Cardiac fibroblast (primary cell): ENCODE measurements around the gene CAMK2D.

ENCODE experiments used
- DNase-seq, 2 donors: peaks; one replicate each; pipeline versions ENCODE4 v3.0.0 to v3.0.0-alpha.2; 2010; ENCODE audit warnings: low read depth in 2 of 2
- H3K4me3 ChIP-seq, 2 donors: replicated peaks in 1 of 2; 1 replicate in 1 of 2; 2 replicates in 1 of 2; pipeline ENCODE4 v1.5.1; 2011; ENCODE audit warnings: low read depth in 2 of 2, low read length in 2 of 2, mild to moderate bottlenecking in 2 of 2, moderate library complexity in 1 of 2
- TF ChIP-seq, protein P1 (sequence below): IDR thresholded peaks from one replicate; pipeline ENCODE4 v1.5.1; 2011; ENCODE audit warnings: low read depth, mild to moderate bottlenecking, low read length, inconsistent platforms

CAMK2D gene

GRCh38 chr4:113588895-113589668 is 172.5 kb downstream of the CAMK2D start:
- no peak for DNase-seq
- no peak overlapping the region for H3K4me3 ChIP-seq
- TF ChIP-seq, protein P1, sequence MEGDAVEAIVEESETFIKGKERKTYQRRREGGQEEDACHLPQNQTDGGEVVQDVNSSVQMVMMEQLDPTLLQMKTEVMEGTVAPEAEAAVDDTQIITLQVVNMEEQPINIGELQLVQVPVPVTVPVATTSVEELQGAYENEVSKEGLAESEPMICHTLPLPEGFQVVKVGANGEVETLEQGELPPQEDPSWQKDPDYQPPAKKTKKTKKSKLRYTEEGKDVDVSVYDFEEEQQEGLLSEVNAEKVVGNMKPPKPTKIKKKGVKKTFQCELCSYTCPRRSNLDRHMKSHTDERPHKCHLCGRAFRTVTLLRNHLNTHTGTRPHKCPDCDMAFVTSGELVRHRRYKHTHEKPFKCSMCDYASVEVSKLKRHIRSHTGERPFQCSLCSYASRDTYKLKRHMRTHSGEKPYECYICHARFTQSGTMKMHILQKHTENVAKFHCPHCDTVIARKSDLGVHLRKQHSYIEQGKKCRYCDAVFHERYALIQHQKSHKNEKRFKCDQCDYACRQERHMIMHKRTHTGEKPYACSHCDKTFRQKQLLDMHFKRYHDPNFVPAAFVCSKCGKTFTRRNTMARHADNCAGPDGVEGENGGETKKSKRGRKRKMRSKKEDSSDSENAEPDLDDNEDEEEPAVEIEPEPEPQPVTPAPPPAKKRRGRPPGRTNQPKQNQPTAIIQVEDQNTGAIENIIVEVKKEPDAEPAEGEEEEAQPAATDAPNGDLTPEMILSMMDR, result no peak

DNA sequence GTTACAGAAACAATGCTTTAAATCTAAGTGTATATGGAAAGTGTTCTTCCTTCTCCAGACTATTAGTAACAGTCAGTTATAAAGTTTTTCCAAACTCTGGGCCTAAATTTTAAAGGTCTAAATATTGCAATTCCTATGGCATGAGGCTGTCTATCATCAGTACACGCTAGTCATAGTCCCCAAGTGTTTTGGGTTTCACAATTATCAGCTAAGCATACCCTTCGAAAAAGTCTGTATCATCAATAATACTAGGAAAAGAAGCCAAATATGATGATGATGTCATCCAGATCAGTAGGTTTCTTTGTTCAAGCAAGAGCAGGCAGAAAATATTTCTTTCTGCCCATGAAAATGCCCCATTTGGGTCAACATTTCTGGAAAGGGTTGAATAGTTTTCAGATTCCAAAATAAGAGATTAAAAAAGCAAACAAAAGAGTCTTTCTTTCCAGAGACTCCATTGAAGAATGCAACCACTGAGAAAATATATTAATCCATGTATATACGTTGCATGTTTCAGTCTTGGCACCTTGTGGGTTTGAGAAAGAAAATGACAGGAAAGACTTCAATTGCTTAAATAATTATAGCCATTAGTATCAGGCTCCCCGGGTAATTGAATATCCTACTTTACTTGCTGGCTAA is 173.8 kb downstream of the CAMK2D start:
- no peak overlapping the region for H3K4me3 ChIP-seq
- DNase-seq, result no peak
- TF ChIP-seq, protein P1, result no peak

DNA sequence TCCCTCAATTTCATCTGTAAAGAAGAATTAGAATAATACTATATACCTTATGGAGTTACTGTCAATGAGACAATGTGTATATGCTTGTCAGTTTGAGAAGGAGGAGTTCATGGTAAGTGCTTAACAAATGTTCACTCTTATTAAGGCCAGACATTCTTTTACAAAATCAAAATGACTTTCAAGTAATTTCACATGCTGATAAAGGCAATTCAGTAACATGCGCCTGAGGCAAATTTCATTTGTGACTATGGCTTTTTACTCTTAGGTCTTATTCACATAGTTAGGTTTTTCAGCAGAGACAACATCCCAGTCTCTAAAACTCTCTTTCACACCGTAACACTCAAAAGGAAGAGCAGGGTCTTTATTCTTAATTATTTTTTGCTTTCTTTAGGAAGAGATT is 174.4 kb downstream of the CAMK2D start:
- TF ChIP-seq, protein P1, result no peak
- H3K4me3 ChIP-seq, result no peak overlapping the region
- no peak for DNase-seq

DNA sequence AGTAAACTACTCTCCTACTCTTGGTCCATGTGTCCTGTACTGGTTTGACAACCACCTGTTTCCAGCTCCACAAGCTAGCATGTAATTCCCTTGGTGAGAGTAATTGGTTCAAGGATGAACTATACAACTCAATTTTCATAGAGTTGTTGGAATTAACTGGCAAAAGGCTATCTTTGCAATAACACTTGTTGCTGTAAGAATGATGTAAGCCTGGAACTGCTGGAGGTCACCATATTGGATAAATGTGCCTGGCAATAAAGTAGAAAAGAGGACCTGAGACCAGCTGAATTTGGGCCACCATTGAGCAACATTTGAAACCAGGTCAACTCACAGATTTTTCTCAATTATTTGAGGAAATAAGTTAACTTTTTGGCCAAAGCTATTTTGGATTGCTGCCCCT is 175.5 kb downstream of the CAMK2D start:
- TF ChIP-seq, protein P1, result no peak
- no peak overlapping the region for H3K4me3 ChIP-seq
- DNase-seq, result peak in 1 of 2 donors; percentile 26

DNA sequence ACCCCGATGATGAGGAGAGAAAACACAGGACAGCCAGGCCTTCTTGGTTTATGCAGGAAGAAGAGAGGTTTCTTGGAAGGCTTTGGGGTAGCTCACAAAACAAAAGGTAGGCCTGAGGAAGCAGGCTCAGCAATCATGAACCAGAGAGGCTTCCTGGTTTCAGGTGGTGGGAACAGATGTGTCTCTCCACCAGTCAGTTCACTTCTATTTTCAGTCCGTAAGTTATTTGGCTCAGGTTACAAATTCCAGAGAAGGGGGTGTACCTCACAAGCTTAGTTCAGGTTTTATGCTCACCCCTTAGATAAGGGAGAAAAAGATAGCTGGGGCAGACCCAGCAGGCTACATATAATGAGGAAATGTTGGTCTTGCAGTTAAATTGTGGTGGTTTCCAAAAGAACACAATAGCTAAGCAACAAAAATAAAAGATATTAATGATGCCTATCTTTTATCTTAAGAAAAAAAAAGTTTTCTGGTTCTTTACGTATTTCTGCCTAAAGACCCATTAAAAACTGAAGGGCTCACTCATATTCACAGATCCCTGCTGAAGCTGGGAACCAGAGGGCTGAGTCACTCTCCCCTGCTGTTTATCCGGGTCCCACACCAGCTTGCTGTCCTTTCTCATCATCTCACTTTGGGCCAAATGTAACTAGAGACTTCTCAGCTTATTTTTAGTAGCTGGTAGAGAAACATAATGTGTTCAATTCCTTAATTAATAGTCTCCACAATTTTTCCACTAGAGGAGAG is 177.0 kb downstream of the CAMK2D start:
- DNase-seq, result peak; percentile 52 to 68
- TF ChIP-seq, protein P1, result no peak
- no peak overlapping the region for H3K4me3 ChIP-seq

- H3K4me3 ChIP-seq, result no peak overlapping the region
- TF ChIP-seq, protein P1, result no peak
- DNase-seq, result no peak
Measured at GRCh38 chr4:113582737-113583136, 178.8 kb downstream of the CAMK2D start.
